CD4-positive, CD25-positive, alpha-beta regulatory T cell (primary cell): ENCODE data around the gene STOX1. TPM values are rescaled to one million over a fixed set of nuclear protein-coding genes. Genes with fewer than 3 reads are reported as not detected.
"Not testable (repeated sequence)": the region's sequence is repeated elsewhere in the genome, so short reads cannot be mapped to it uniquely, and the experiment has no call there.

Experiments used
- ATAC-seq, 2 donors: fragments of 150-1000 bp; cut with Tn5 transposase; one replicate each; pipeline ENCODE4 v1.10.0; 2021; ENCODE audit warnings: low read depth in 2 of 2, moderate number of reproducible peaks in 2 of 2, moderate library complexity in 1 of 2
- DNase-seq, 3 donors: peaks; one replicate each; pipeline versions ENCODE4 v3.0.0 to v3.0.0-alpha.2; 2012 to 2022; ENCODE audit warnings: mixed read lengths in 1 of 3
- H3K27ac ChIP-seq: one replicate; pipeline ENCODE4 v1.7.0; 2013; ENCODE audit warnings: mild to moderate bottlenecking, low read length; ENCODE audit not compliant: insufficient read depth, poor library complexity, severe bottlenecking
- H3K27me3 ChIP-seq: one replicate; pipeline ENCODE4 v1.7.0; 2013; ENCODE audit warnings: low read length; ENCODE audit not compliant: control insufficient read depth, insufficient read depth
- H3K36me3 ChIP-seq: one replicate; pipeline ENCODE4 v1.7.0; 2013; ENCODE audit warnings: mild to moderate bottlenecking, low read length, moderate library complexity; ENCODE audit not compliant: control insufficient read depth, insufficient read depth
- H3K4me1 ChIP-seq: 2 replicates; pipeline ENCODE4 v1.7.0; 2013; ENCODE audit warnings: mild to moderate bottlenecking, low read length; ENCODE audit not compliant: insufficient read depth, control insufficient read depth, poor library complexity, severe bottlenecking
- H3K4me3 ChIP-seq: one replicate; pipeline ENCODE4 v1.7.0; 2013; ENCODE audit warnings: low read depth, mild to moderate bottlenecking, low read length, moderate library complexity
- H3K9me3 ChIP-seq, 2 experiments: 1 replicate in 1 of 2; 2 replicates in 1 of 2; pipeline ENCODE4 v1.7.0; 2013; ENCODE audit warnings: low read length in 2 of 2, mild to moderate bottlenecking in 1 of 2, moderate library complexity in 1 of 2; ENCODE audit not compliant: control insufficient read depth in 2 of 2
- H3K27ac Mint-ChIP-seq, 3 donors: one replicate each; pipeline ENCODE4 v1.8.0; 2020 to 2022; ENCODE audit warnings: mild to moderate bottlenecking in 3 of 3, mixed read lengths in 3 of 3, moderate library complexity in 2 of 3
- H3K27me3 Mint-ChIP-seq: one replicate; pipeline ENCODE4 v1.8.0; 2022; ENCODE audit warnings: mild to moderate bottlenecking, mixed read lengths
- H3K36me3 Mint-ChIP-seq: one replicate; pipeline ENCODE4 v1.8.0; 2020; ENCODE audit warnings: mixed read lengths
- H3K4me1 Mint-ChIP-seq, 4 donors: one replicate each; pipeline ENCODE4 v1.8.0; 2020 to 2022; ENCODE audit warnings: mixed read lengths in 4 of 4, mild to moderate bottlenecking in 1 of 4
- H3K4me3 Mint-ChIP-seq, 4 donors: one replicate each; pipeline ENCODE4 v1.8.0; 2020 to 2022; ENCODE audit warnings: mild to moderate bottlenecking in 4 of 4, mixed read lengths in 4 of 4, moderate library complexity in 3 of 4
- H3K9me3 Mint-ChIP-seq, 7 donors: one replicate each; pipeline ENCODE4 v1.8.0; 2020 to 2022; ENCODE audit warnings: mixed read lengths in 7 of 7, mild to moderate bottlenecking in 3 of 7, moderate library complexity in 2 of 7
- polyA plus RNA-seq, 4 donors: library from polyadenylated mRNA; unstranded; fragments of 300-500 nt; fragmentation: Illumina TruSeq; gene quantifications; one replicate each; pipeline ENCODE4 v1.2.3, GENCODE V29; 2021
- total RNA-seq: library from RNA; stranded (reverse); gene quantifications from one replicate; pipeline ENCODE4 v1.2.3, GENCODE V29; 2022

The STOX1 gene
- total and polyA plus RNA-seq, 5 donors from 2014 or later, result 0.05 to 0.30 (median 0.30) TPM; not detected in 2

- Mint-ChIP-seq H3K27ac (no peak overlapping the region), H3K4me1 (no peaks in the 10 kb centered on the region), H3K27me3 (no peaks in the 10 kb centered on the region), H3K9me3 (no peaks in the 10 kb centered on the region), H3K36me3 (peaks cover 19% of the 10 kb centered on the region), H3K4me3 (no peak overlapping the region)
- peaks cover 25% of the 10 kb centered on the region for H3K36me3 ChIP-seq
- DNase-seq (no peak), ATAC-seq (no peak)
- H3K27me3 ChIP-seq, result no peaks in the 10 kb centered on the region
- no peak overlapping the region for H3K27ac ChIP-seq
- no peaks in the 10 kb centered on the region for H3K4me1 ChIP-seq
- no peak overlapping the region for H3K4me3 ChIP-seq
- H3K9me3 ChIP-seq, result no peaks in the 10 kb centered on the region
These were observed 31.3 kb upstream of the STOX1 start for GRCh38 chr10:68795886-68796532.

GRCh38 chr10:68796605-68797004 lies 30.7 kb upstream of the STOX1 start:
- H3K4me3 Mint-ChIP-seq, result no peak overlapping the region

GRCh38 chr10:68800211-68800610 lies 27.1 kb upstream of the STOX1 start:
- no peaks in the 10 kb centered on the region for H3K4me1 ChIP-seq
- Mint-ChIP-seq H3K4me3 (no peak overlapping the region), H3K9me3 (no peaks in the 10 kb centered on the region), H3K36me3 (peaks cover 13% of the 10 kb centered on the region), H3K4me1 (peaks cover 0 to 2% (median 0%) of the 10 kb centered on the region in 4 donors), H3K27me3 (no peaks in the 10 kb centered on the region), H3K27ac (no peak overlapping the region)
- H3K36me3 ChIP-seq, result peaks cover 3% of the 10 kb centered on the region
- DNase-seq (no peak), ATAC-seq (no peak)
- H3K27ac ChIP-seq, result no peak overlapping the region
- no peak overlapping the region for H3K4me3 ChIP-seq
- no peaks in the 10 kb centered on the region for H3K9me3 ChIP-seq
- H3K27me3 ChIP-seq, result no peaks in the 10 kb centered on the region

More at GRCh38 chr10:68796605-68797004, 30.7 kb upstream of the STOX1 start:
- no peak overlapping the region for H3K4me3 ChIP-seq
- H3K36me3 ChIP-seq, result peaks cover 20% of the 10 kb centered on the region
- no peak overlapping the region for H3K27ac ChIP-seq
- DNase-seq (no peak), ATAC-seq (no peak)
- Mint-ChIP-seq H3K9me3 (no peaks in the 10 kb centered on the region), H3K27ac (peak overlapping the region in 1 of 3 donors; percentile 26), H3K27me3 (no peaks in the 10 kb centered on the region), H3K4me1 (no peaks in the 10 kb centered on the region), H3K36me3 (peaks cover 19% of the 10 kb centered on the region)
- H3K4me1 ChIP-seq, result no peaks in the 10 kb centered on the region
- no peaks in the 10 kb centered on the region for H3K27me3 ChIP-seq
- H3K9me3 ChIP-seq, result no peaks in the 10 kb centered on the region

- no peak for ATAC-seq
- H3K27me3 ChIP-seq, result no peaks in the 10 kb centered on the region
- H3K4me3 Mint-ChIP-seq, result no peak overlapping the region
- H3K9me3 ChIP-seq, result no peaks in the 10 kb centered on the region
- no peak for DNase-seq
- H3K9me3 Mint-ChIP-seq, result no peaks in the 10 kb centered on the region
- H3K27ac ChIP-seq, result no peak overlapping the region
- no peak overlapping the region for H3K27ac Mint-ChIP-seq
- H3K4me1 Mint-ChIP-seq, result peaks cover 0 to 2% (median under 1%) of the 10 kb centered on the region in 4 donors
- no peaks in the 10 kb centered on the region for H3K36me3 ChIP-seq
- H3K4me3 ChIP-seq, result no peak overlapping the region
- H3K4me1 ChIP-seq, result no peaks in the 10 kb centered on the region
- H3K27me3 Mint-ChIP-seq, result no peaks in the 10 kb centered on the region
- H3K36me3 Mint-ChIP-seq, result no peaks in the 10 kb centered on the region
These were observed 22.6 kb upstream of the STOX1 start for GRCh38 chr10:68804692-68805091.

GRCh38 chr10:68810830-68811229 lies 16.5 kb upstream of the STOX1 start:
- H3K4me1 ChIP-seq, H3K9me3 ChIP-seq, H3K27me3 ChIP-seq, H3K4me3 ChIP-seq, H3K36me3 Mint-ChIP-seq, H3K27me3 Mint-ChIP-seq, H3K4me1 Mint-ChIP-seq, DNase-seq, H3K27ac Mint-ChIP-seq, H3K36me3 ChIP-seq, H3K4me3 Mint-ChIP-seq, H3K9me3 Mint-ChIP-seq, H3K27ac ChIP-seq, ATAC-seq: not testable (repeated sequence)

GRCh38 chr10:68811314-68812009 lies 15.9 kb upstream of the STOX1 start:
- Mint-ChIP-seq H3K4me1 (no peaks in the 10 kb centered on the region), H3K9me3 (no peaks in the 10 kb centered on the region), H3K27me3 (no peaks in the 10 kb centered on the region)

GRCh38 chr10:68812420-68812819 lies 14.9 kb upstream of the STOX1 start:
- no peaks in the 10 kb centered on the region for H3K27me3 ChIP-seq
- ATAC-seq (no peak), DNase-seq (no peak)
- H3K27ac Mint-ChIP-seq, result no peak overlapping the region
- no peaks in the 10 kb centered on the region for H3K9me3 ChIP-seq
- H3K27ac ChIP-seq, result no peak overlapping the region
- H3K9me3 Mint-ChIP-seq, result peaks cover 0 to 1% (median 0%) of the 10 kb centered on the region in 7 donors
- no peaks in the 10 kb centered on the region for H3K4me1 ChIP-seq
- no peaks in the 10 kb centered on the region for H3K36me3 ChIP-seq
- H3K27me3 Mint-ChIP-seq, result no peaks in the 10 kb centered on the region
- H3K36me3 Mint-ChIP-seq, result no peaks in the 10 kb centered on the region
- H3K4me3 Mint-ChIP-seq, result no peak overlapping the region
- H3K4me1 Mint-ChIP-seq, result no peaks in the 10 kb centered on the region
- no peak overlapping the region for H3K4me3 ChIP-seq

More at GRCh38 chr10:68811314-68812009, 15.9 kb upstream of the STOX1 start:
- Mint-ChIP-seq H3K36me3 (no peaks in the 10 kb centered on the region), H3K4me3 (no peak overlapping the region), H3K27ac (no peak overlapping the region)
- no peak for DNase-seq
- no peaks in the 10 kb centered on the region for H3K4me1 ChIP-seq
- H3K27me3 ChIP-seq, result no peaks in the 10 kb centered on the region
- no peak overlapping the region for H3K27ac ChIP-seq
- no peaks in the 10 kb centered on the region for H3K36me3 ChIP-seq
- H3K9me3 ChIP-seq, result no peaks in the 10 kb centered on the region
- no peak for ATAC-seq
- no peak overlapping the region for H3K4me3 ChIP-seq

GRCh38 chr10:68813559-68813958 lies 13.8 kb upstream of the STOX1 start:
- peaks cover 4% of the 10 kb centered on the region for H3K27me3 Mint-ChIP-seq
- Histone ChIP-seq H3K9me3 (no peaks in the 10 kb centered on the region), H3K4me3 (no peak overlapping the region), H3K4me1 (no peaks in the 10 kb centered on the region), H3K27me3 (no peaks in the 10 kb centered on the region), H3K27ac (no peak overlapping the region), H3K36me3 (no peaks in the 10 kb centered on the region)
- peaks cover 0 to 1% (median 0%) of the 10 kb centered on the region in 7 donors for H3K9me3 Mint-ChIP-seq
- no peak overlapping the region for H3K4me3 Mint-ChIP-seq
- no peaks in the 10 kb centered on the region for H3K36me3 Mint-ChIP-seq
- no peak overlapping the region for H3K27ac Mint-ChIP-seq
- H3K4me1 Mint-ChIP-seq, result no peaks in the 10 kb centered on the region
- DNase-seq (no peak), ATAC-seq (no peak)
